HG02763 (cell line): ENCODE measurements around the gene OR1G1.
"Not testable (repeated sequence)": the region's sequence is repeated elsewhere in the genome, so short reads cannot be mapped to it uniquely, and the experiment has no call there.

Experiments used
- ATAC-seq: cut with Tn5 transposase; IDR thresholded peaks from one replicate; pipeline ENCODE4 v1.9.1; 2021; ENCODE audit warnings: mild to moderate bottlenecking, moderate library complexity; ENCODE audit not compliant: unreplicated experiment

The OR1G1 gene

GRCh38 chr17:3127451-3127850 lies at the start of gene OR1G1:
TSS of gene OR1G1 (minus strand) at chr17:3127551. CDS start at chr17:3127551, 0 bp downstream.
- no peak for ATAC-seq

- ATAC-seq, result no peak
These were observed 40.2 kb upstream of the OR1G1 start for GRCh38 chr17:3167574-3167973.

GRCh38 chr17:3157218-3157617 lies 29.9 kb upstream of the OR1G1 start:
- no peak for ATAC-seq

GRCh38 chr17:3137494-3137893 lies 10.1 kb upstream of the OR1G1 start:
- ATAC-seq, result not testable (repeated sequence)

GRCh38 chr17:3104322-3104721 lies 23.0 kb downstream of the OR1G1 start, which contains the start of gene OR1D2:
TSS of gene OR1D2 (minus strand) at chr17:3104422. CDS start at chr17:3092996, 11,426 bp downstream.
- no peak for ATAC-seq
